Measurements from ENCODE around the gene CHD1. TPM values are rescaled to one million over a fixed set of nuclear protein-coding genes. Genes with fewer than 3 reads are reported as not detected.

The CHD1 gene
- total and polyA plus RNA-seq, 2 of the 13 experiments (the other 11 are each of a cell fraction or from before 2014, with no cell fraction given) = 22.8 to 55.9 TPM

DNA sequence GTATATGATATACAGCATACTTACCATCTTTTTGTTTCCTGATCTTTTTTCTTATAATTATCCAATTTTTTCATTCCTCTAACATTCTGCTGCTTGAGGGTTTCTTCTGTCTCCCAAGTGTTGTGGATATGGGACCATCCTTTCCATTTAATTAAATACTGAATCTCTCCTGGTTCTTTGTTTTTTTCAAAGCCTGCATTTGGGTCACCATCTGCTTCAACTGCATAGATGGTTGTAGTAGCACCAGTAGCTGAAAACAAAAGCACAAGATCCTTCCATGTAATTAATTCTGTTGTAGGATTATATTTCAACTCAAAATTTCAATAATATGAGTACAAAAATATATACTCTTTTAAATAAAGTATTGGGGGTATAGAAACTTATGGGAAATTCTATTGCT is 29.4 kb downstream of the CHD1 start (continued):
- TF ChIP-seq ZNF160 (CRISPR knock-in tag; IDR thresholded peaks at IDR 0.05) (no peak), GFI1 (CRISPR knock-in tag; IDR thresholded peaks at IDR 0.05; ENCODE audit: borderline replicate concordance) (no peak)
- TF ChIP-seq, protein P1, sequence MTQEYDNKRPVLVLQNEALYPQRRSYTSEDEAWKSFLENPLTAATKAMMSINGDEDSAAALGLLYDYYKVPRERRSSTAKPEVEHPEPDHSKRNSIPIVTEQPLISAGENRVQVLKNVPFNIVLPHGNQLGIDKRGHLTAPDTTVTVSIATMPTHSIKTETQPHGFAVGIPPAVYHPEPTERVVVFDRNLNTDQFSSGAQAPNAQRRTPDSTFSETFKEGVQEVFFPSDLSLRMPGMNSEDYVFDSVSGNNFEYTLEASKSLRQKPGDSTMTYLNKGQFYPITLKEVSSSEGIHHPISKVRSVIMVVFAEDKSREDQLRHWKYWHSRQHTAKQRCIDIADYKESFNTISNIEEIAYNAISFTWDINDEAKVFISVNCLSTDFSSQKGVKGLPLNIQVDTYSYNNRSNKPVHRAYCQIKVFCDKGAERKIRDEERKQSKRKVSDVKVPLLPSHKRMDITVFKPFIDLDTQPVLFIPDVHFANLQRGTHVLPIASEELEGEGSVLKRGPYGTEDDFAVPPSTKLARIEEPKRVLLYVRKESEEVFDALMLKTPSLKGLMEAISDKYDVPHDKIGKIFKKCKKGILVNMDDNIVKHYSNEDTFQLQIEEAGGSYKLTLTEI (CRISPR knock-in tag; conservative IDR thresholded peaks at IDR 0.05) = no peak

DNA sequence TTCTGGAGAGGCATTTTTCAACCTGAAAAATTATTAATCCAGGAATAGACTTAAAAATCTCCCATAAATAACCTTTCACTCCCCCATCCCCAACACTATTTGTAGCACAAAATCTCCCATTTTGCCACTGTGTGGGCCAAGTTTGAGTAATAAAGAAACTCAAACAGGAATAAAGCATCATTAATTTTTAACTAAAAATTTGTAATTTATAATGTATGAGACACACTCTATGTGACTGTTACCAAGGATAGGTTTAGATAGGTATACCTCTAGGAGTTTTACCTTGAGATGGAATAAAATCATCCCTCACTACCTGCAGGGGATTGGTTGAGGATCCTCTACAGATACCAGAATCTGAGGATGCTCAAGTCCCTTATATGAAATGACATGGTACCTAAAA is 30.1 kb downstream of the CHD1 start:
- ATAC-seq (no peak), DNase-seq (ENCODE audit: low spot score) (no peak), FAIRE-seq (no peak)
- Histone ChIP-seq H3K4me2 (ENCODE audit: low read depth, low read length) (no peak overlapping the region), H3K36me3 (replicated peaks in 1 of 2; ENCODE audit: control insufficient read depth in 1 of 2, insufficient read depth in 2 of 2, low read length in 2 of 2) (peaks cover 8 to 87% of the 10 kb centered on the region in 2 experiments), H4K20me1 (ENCODE audit: insufficient read depth, low read length) (no peaks in the 10 kb centered on the region), H3K4me1 (ENCODE audit: insufficient read depth, low read length) (no peaks in the 10 kb centered on the region), H2AFZ (ENCODE audit: low read length) (no peak overlapping the region), H3K9me3 (ENCODE audit: low read length) (no peaks in the 10 kb centered on the region), H3K27me3 (ENCODE audit: control insufficient read depth in 1 of 2, insufficient read depth in 2 of 2, low read length in 2 of 2) (no peaks in the 10 kb centered on the region), H3K9ac (ENCODE audit: insufficient read depth, low read depth, low read length) (no peak overlapping the region), H3K27ac (ENCODE audit: extremely low read length, insufficient read depth, low read length) (no peak overlapping the region), H3K4me3 (replicated peaks in 1 of 3; ENCODE audit: insufficient read depth in 1 of 3, low read depth in 2 of 3, low read length in 3 of 3) (no peak overlapping the region), H3K79me2 (ENCODE audit: insufficient read depth, low read length) (no peaks in the 10 kb centered on the region)
- CTCF ChIA-PET (ENCODE audit: low intra/inter-chr PET ratio, low total read pairs) = no interaction called here
- intact Hi-C loops (cut with micrococcal nuclease; ENCODE audit: unreplicated experiment) = no loop called here
- in situ Hi-C loops (cut with HindIII; ENCODE audit: extremely low pct_ligation_motif_present, low pct_unique_long_range_greater_than_20kb) = no loop called here
- POLR2A ChIA-PET = no interaction called here
- BruUV-seq (replicated peaks) = no TSS peak
- TF ChIP-seq POLR2G (IDR thresholded peaks at IDR 0.05; ENCODE audit: low read depth, low read length) (no peak), ZFP62 (CRISPR knock-in tag; IDR thresholded peaks at IDR 0.05) (no peak), FLYWCH1 (CRISPR knock-in tag; IDR thresholded peaks at IDR 0.05) (no peak), ELF4 (CRISPR knock-in tag; IDR thresholded peaks at IDR 0.05; ENCODE audit: borderline replicate concordance) (no peak), ZNF354B (CRISPR knock-in tag; IDR thresholded peaks at IDR 0.05) (no peak), ZNF557 (CRISPR knock-in tag; IDR thresholded peaks at IDR 0.05) (no peak), DNMT3B (CRISPR knock-in tag; conservative IDR thresholded peaks at IDR 0.05) (no peak), ZNF335 (CRISPR knock-in tag; IDR thresholded peaks at IDR 0.05) (no peak), SNAI1 (CRISPR knock-in tag; IDR thresholded peaks at IDR 0.05; ENCODE audit: borderline replicate concordance) (no peak)
- TF ChIP-seq, protein P2, sequence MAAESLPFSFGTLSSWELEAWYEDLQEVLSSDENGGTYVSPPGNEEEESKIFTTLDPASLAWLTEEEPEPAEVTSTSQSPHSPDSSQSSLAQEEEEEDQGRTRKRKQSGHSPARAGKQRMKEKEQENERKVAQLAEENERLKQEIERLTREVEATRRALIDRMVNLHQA (CRISPR knock-in tag; IDR thresholded peaks at IDR 0.05) = no peak
- TF ChIP-seq, protein P3, sequence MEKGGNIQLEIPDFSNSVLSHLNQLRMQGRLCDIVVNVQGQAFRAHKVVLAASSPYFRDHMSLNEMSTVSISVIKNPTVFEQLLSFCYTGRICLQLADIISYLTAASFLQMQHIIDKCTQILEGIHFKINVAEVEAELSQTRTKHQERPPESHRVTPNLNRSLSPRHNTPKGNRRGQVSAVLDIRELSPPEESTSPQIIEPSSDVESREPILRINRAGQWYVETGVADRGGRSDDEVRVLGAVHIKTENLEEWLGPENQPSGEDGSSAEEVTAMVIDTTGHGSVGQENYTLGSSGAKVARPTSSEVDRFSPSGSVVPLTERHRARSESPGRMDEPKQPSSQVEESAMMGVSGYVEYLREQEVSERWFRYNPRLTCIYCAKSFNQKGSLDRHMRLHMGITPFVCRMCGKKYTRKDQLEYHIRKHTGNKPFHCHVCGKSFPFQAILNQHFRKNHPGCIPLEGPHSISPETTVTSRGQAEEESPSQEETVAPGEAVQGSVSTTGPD (CRISPR knock-in tag; IDR thresholded peaks at IDR 0.05) = no peak
- TF ChIP-seq, protein P4, sequence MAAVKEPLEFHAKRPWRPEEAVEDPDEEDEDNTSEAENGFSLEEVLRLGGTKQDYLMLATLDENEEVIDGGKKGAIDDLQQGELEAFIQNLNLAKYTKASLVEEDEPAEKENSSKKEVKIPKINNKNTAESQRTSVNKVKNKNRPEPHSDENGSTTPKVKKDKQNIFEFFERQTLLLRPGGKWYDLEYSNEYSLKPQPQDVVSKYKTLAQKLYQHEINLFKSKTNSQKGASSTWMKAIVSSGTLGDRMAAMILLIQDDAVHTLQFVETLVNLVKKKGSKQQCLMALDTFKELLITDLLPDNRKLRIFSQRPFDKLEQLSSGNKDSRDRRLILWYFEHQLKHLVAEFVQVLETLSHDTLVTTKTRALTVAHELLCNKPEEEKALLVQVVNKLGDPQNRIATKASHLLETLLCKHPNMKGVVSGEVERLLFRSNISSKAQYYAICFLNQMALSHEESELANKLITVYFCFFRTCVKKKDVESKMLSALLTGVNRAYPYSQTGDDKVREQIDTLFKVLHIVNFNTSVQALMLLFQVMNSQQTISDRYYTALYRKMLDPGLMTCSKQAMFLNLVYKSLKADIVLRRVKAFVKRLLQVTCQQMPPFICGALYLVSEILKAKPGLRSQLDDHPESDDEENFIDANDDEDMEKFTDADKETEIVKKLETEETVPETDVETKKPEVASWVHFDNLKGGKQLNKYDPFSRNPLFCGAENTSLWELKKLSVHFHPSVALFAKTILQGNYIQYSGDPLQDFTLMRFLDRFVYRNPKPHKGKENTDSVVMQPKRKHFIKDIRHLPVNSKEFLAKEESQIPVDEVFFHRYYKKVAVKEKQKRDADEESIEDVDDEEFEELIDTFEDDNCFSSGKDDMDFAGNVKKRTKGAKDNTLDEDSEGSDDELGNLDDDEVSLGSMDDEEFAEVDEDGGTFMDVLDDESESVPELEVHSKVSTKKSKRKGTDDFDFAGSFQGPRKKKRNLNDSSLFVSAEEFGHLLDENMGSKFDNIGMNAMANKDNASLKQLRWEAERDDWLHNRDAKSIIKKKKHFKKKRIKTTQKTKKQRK (IDR thresholded peaks at IDR 0.05; ENCODE audit: low read length) = no peak
- TF ChIP-seq, protein P5, sequence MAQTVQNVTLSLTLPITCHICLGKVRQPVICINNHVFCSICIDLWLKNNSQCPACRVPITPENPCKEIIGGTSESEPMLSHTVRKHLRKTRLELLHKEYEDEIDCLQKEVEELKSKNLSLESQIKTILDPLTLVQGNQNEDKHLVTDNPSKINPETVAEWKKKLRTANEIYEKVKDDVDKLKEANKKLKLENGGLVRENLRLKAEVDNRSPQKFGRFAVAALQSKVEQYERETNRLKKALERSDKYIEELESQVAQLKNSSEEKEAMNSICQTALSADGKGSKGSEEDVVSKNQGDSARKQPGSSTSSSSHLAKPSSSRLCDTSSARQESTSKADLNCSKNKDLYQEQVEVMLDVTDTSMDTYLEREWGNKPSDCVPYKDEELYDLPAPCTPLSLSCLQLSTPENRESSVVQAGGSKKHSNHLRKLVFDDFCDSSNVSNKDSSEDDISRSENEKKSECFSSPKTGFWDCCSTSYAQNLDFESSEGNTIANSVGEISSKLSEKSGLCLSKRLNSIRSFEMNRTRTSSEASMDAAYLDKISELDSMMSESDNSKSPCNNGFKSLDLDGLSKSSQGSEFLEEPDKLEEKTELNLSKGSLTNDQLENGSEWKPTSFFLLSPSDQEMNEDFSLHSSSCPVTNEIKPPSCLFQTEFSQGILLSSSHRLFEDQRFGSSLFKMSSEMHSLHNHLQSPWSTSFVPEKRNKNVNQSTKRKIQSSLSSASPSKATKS (CRISPR knock-in tag; IDR thresholded peaks at IDR 0.05) = no peak

All from HepG2 (cell line).